HG03103 (cell line): ENCODE results near the gene ERH.
"Not testable (repeated sequence)": the region's sequence is repeated elsewhere in the genome, so short reads cannot be mapped to it uniquely, and the experiment has no call there.

Experiments
- ATAC-seq: cut with Tn5 transposase; IDR thresholded peaks from one replicate; pipeline ENCODE4 v1.9.1; 2021; ENCODE audit warnings: low read depth; ENCODE audit not compliant: unreplicated experiment

The ERH gene

GRCh38 chr14:69399750-69400149 lies 1.7 kb upstream of the ERH start:
- ATAC-seq, result no peak

GRCh38 chr14:69398818-69399210 lies 715 bp upstream of the ERH start:
- no peak for ATAC-seq

- no peak for ATAC-seq
Observed at GRCh38 chr14:69395929-69396328, 2.2 kb downstream of the ERH start.

- no peak for ATAC-seq
Observed at GRCh38 chr14:69392481-69392880, 5.6 kb downstream of the ERH start.

- ATAC-seq, result not testable (repeated sequence)
Observed at GRCh38 chr14:69391400-69391799, 6.7 kb downstream of the ERH start.

- no peak for ATAC-seq
Observed at GRCh38 chr14:69387311-69387710, 10.8 kb downstream of the ERH start.

GRCh38 chr14:69378274-69378673 lies 19.8 kb downstream of the ERH start:
- ATAC-seq, result no peak

- ATAC-seq, result no peak
Observed at GRCh38 chr14:69376439-69376838, 21.7 kb downstream of the ERH start.

GRCh38 chr14:69375722-69376121 lies 22.4 kb downstream of the ERH start:
- no peak for ATAC-seq

GRCh38 chr14:69375182-69375581 lies 22.9 kb downstream of the ERH start:
- ATAC-seq, result no peak

- no peak for ATAC-seq
Observed at GRCh38 chr14:69374235-69374634, 23.9 kb downstream of the ERH start.

GRCh38 chr14:69373104-69373503 lies 25.0 kb downstream of the ERH start:
- no peak for ATAC-seq

GRCh38 chr14:69372146-69372545 lies 26.0 kb downstream of the ERH start:
- no peak for ATAC-seq

GRCh38 chr14:69370061-69370460 lies 28.0 kb downstream of the ERH start:
- no peak for ATAC-seq

GRCh38 chr14:69368381-69368780 lies 29.7 kb downstream of the ERH start:
- no peak for ATAC-seq

- ATAC-seq, result no peak
Observed at GRCh38 chr14:69366761-69367160, 31.3 kb downstream of the ERH start.

GRCh38 chr14:69366069-69366468 lies 32.0 kb downstream of the ERH start:
- ATAC-seq, result no peak

- ATAC-seq, result no peak
Observed at GRCh38 chr14:69364378-69364777, 33.7 kb downstream of the ERH start.

GRCh38 chr14:69363964-69364363 lies 34.1 kb downstream of the ERH start:
- no peak for ATAC-seq

- ATAC-seq, result no peak
Observed at GRCh38 chr14:69363055-69363454, 35.0 kb downstream of the ERH start.

- ATAC-seq, result no peak
Observed at GRCh38 chr14:69360438-69361108, 37.5 kb downstream of the ERH start.

GRCh38 chr14:69358966-69359365 lies 39.1 kb downstream of the ERH start:
- no peak for ATAC-seq
